ENCODE measurements around the gene VSTM5. TPM values are rescaled to one million over a fixed set of nuclear protein-coding genes. Genes with fewer than 3 reads are reported as not detected.
"Not testable (repeated sequence)": the region's sequence is repeated elsewhere in the genome, so short reads cannot be mapped to it uniquely, and the experiment has no call there.

The VSTM5 gene
- total and polyA plus RNA-seq, 4 donors, result 0.05 TPM; not detected in 3

GRCh38 chr11:93887111-93887510 is 36.7 kb upstream of the VSTM5 start:
- H3K9me3 ChIP-seq (ENCODE audit: control insufficient read depth in 4 of 4, low read length in 3 of 4), result peaks cover 0 to 3% (median 0%) of the 10 kb centered on the region in 4 donors
- WGBS, result 94% methylated on average over 5 of the region's 5 CpGs

GRCh38 chr11:93879114-93879513 is 28.7 kb upstream of the VSTM5 start:
- not testable (repeated sequence) for H3K9ac ChIP-seq (ENCODE audit: low read depth in 1 of 2, low read length in 2 of 2); H3K36me3 ChIP-seq (ENCODE audit: control insufficient read depth in 4 of 4, insufficient read depth in 3 of 4, low read depth in 1 of 4, low read length in 3 of 4); H3K9me3 ChIP-seq (ENCODE audit: control insufficient read depth in 4 of 4, low read length in 3 of 4); H3K4me1 ChIP-seq (ENCODE audit: control insufficient read depth in 4 of 4, insufficient read depth in 4 of 4, low read length in 3 of 4); H3K4me3 ChIP-seq (ENCODE audit: low read depth in 1 of 3, low read length in 3 of 3); H3K27ac ChIP-seq (ENCODE audit: low read depth in 1 of 2, low read length in 2 of 2); DNase-seq (ENCODE audit: low spot score); H3K27me3 ChIP-seq (ENCODE audit: control insufficient read depth in 4 of 4, insufficient read depth in 4 of 4, low read length in 3 of 4)

More at GRCh38 chr11:93887111-93887510, 36.7 kb upstream of the VSTM5 start:
- H3K36me3 ChIP-seq (ENCODE audit: control insufficient read depth in 4 of 4, insufficient read depth in 3 of 4, low read depth in 1 of 4, low read length in 3 of 4), result no peaks in the 10 kb centered on the region
- H3K27ac ChIP-seq (ENCODE audit: low read depth in 1 of 2, low read length in 2 of 2), result no peak overlapping the region
- no peak for DNase-seq (ENCODE audit: low spot score)
- TF ChIP-seq JUND (IDR thresholded peaks at IDR 0.05), result no peak
- TF ChIP-seq ZBTB33 (IDR thresholded peaks at IDR 0.05), result no peak
- TF ChIP-seq, protein P1, sequence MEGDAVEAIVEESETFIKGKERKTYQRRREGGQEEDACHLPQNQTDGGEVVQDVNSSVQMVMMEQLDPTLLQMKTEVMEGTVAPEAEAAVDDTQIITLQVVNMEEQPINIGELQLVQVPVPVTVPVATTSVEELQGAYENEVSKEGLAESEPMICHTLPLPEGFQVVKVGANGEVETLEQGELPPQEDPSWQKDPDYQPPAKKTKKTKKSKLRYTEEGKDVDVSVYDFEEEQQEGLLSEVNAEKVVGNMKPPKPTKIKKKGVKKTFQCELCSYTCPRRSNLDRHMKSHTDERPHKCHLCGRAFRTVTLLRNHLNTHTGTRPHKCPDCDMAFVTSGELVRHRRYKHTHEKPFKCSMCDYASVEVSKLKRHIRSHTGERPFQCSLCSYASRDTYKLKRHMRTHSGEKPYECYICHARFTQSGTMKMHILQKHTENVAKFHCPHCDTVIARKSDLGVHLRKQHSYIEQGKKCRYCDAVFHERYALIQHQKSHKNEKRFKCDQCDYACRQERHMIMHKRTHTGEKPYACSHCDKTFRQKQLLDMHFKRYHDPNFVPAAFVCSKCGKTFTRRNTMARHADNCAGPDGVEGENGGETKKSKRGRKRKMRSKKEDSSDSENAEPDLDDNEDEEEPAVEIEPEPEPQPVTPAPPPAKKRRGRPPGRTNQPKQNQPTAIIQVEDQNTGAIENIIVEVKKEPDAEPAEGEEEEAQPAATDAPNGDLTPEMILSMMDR (IDR thresholded peaks at IDR 0.05; ENCODE audit: low read depth, low read length, missing input control), result no peak
- no peak for TF ChIP-seq SP1 (IDR thresholded peaks at IDR 0.05)
- no peak for TF ChIP-seq ATF3 (IDR thresholded peaks at IDR 0.05)
- no peak for TF ChIP-seq FOXA1 (IDR thresholded peaks at IDR 0.05)
- TF ChIP-seq TAF1 (conservative IDR thresholded peaks at IDR 0.05), result no peak
- TF ChIP-seq HNF4G (IDR thresholded peaks at IDR 0.05), result no peak
- no peak for TF ChIP-seq EGR1 (IDR thresholded peaks at IDR 0.05; ENCODE audit: low read depth in 2 of 2)
- TF ChIP-seq YY1 (IDR thresholded peaks at IDR 0.05), result no peak
- no peak for TF ChIP-seq GABPA (IDR thresholded peaks at IDR 0.05 in 1 of 2, conservative IDR thresholded peaks at IDR 0.05 in 1 of 2)
- no peak for TF ChIP-seq RXRA (IDR thresholded peaks at IDR 0.05)
- no peak for TF ChIP-seq MAX (IDR thresholded peaks at IDR 0.05)
- H3K27me3 ChIP-seq (ENCODE audit: control insufficient read depth in 4 of 4, insufficient read depth in 4 of 4, low read length in 3 of 4), result no peaks in the 10 kb centered on the region
- no peaks in the 10 kb centered on the region for H3K4me1 ChIP-seq (ENCODE audit: control insufficient read depth in 4 of 4, insufficient read depth in 4 of 4, low read length in 3 of 4)
- H3K4me3 ChIP-seq (ENCODE audit: low read depth in 1 of 3, low read length in 3 of 3), result no peak overlapping the region
- no peak overlapping the region for H3K9ac ChIP-seq (ENCODE audit: low read depth in 1 of 2, low read length in 2 of 2)

- whole genome bisulfite sequencing, result 88% methylated on average over 3 of the region's 3 CpGs
- TF ChIP-seq REST (IDR thresholded peaks at IDR 0.05) (no peak), FOXA1 (IDR thresholded peaks at IDR 0.05) (no peak), RXRA (IDR thresholded peaks at IDR 0.05) (no peak), EGR1 (IDR thresholded peaks at IDR 0.05; ENCODE audit: low read depth in 2 of 2) (no peak), NR2F2 (IDR thresholded peaks at IDR 0.05) (no peak), HNF4G (IDR thresholded peaks at IDR 0.05) (no peak), ATF3 (IDR thresholded peaks at IDR 0.05) (no peak), YY1 (IDR thresholded peaks at IDR 0.05) (no peak), JUND (IDR thresholded peaks at IDR 0.05) (no peak), TAF1 (conservative IDR thresholded peaks at IDR 0.05) (no peak), HNF4A (conservative IDR thresholded peaks at IDR 0.05) (no peak), RAD21 (IDR thresholded peaks at IDR 0.05) (no peak)
- TF ChIP-seq, protein P1 (IDR thresholded peaks at IDR 0.05; ENCODE audit: low read depth, low read length, missing input control), result no peak
Observed at GRCh38 chr11:93875637-93876036, 25.2 kb upstream of the VSTM5 start.

More at GRCh38 chr11:93875637-93876036, 25.2 kb upstream of the VSTM5 start:
- no peak overlapping the region for H3K4me3 ChIP-seq (ENCODE audit: low read depth in 1 of 3, low read length in 3 of 3)
- DNase-seq (ENCODE audit: low spot score), result no peak
- no peaks in the 10 kb centered on the region for H3K9me3 ChIP-seq (ENCODE audit: control insufficient read depth in 4 of 4, low read length in 3 of 4)
- no peaks in the 10 kb centered on the region for H3K36me3 ChIP-seq (ENCODE audit: control insufficient read depth in 4 of 4, insufficient read depth in 3 of 4, low read depth in 1 of 4, low read length in 3 of 4)
- no peaks in the 10 kb centered on the region for H3K27me3 ChIP-seq (ENCODE audit: control insufficient read depth in 4 of 4, insufficient read depth in 4 of 4, low read length in 3 of 4)
- H3K27ac ChIP-seq (ENCODE audit: low read depth in 1 of 2, low read length in 2 of 2), result no peak overlapping the region
- no peak overlapping the region for H3K9ac ChIP-seq (ENCODE audit: low read depth in 1 of 2, low read length in 2 of 2)
- H3K4me1 ChIP-seq (ENCODE audit: control insufficient read depth in 4 of 4, insufficient read depth in 4 of 4, low read length in 3 of 4), result no peaks in the 10 kb centered on the region
